HEK293 (cell line): ENCODE measurements around the gene ATP5PB.

Source experiments
- ZEB2 ChIP-seq: fragments of 450-650 bp; formaldehyde crosslinking; IDR thresholded peaks from 2 replicates; pipeline ENCODE4 v1.5.1; 2016; ENCODE audit warnings: missing biosample characterization, missing genetic modification characterization
- ZNF114 ChIP-seq: fragments of 450-650 bp; formaldehyde crosslinking; IDR thresholded peaks from 2 replicates; pipeline ENCODE4 v1.5.0; 2017; ENCODE audit warnings: missing biosample characterization, missing genetic modification characterization
- ZNF629 ChIP-seq: fragments of 450-650 bp; formaldehyde crosslinking; IDR thresholded peaks from 2 replicates; pipeline ENCODE4 v1.5.1; 2017; ENCODE audit warnings: missing biosample characterization, missing genetic modification characterization
- ZNF747 ChIP-seq: fragments of 450-650 bp; formaldehyde crosslinking; IDR thresholded peaks from 2 replicates; pipeline ENCODE4 v1.5.1; 2016; ENCODE audit warnings: missing biosample characterization, missing genetic modification characterization
- TF ChIP-seq, protein P1 (sequence below): fragments of 450-650 bp; formaldehyde crosslinking; IDR thresholded peaks from 2 replicates; pipeline ENCODE4 v1.5.1; 2016; ENCODE audit warnings: missing biosample characterization, missing genetic modification characterization

DNA sequence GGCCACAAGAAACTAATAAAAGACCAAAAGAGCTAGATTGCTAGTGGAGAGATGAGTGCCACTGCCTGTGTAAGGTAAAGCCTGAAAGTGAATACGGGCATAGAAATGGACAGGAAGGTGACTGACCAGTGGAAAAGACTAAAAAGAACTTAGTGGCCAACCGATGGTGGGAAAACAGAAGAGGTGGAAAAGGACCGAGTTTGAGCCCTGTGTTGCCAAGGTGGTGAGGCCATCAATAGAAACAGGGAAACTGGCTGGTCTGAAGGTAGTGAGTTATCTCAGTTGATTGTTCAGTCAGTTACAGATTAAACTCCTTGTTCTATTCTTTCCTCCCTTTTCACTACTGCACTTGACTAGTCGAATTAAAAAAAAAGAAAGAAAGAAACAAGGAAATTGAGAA is 2.7 kb upstream of the ATP5PB start:
- no peak for TF ChIP-seq ZNF114 (tag by site-specific recombination)
- no peak for TF ChIP-seq ZEB2 (tag by site-specific recombination)
- no peak for TF ChIP-seq ZNF747
- TF ChIP-seq, protein P1, sequence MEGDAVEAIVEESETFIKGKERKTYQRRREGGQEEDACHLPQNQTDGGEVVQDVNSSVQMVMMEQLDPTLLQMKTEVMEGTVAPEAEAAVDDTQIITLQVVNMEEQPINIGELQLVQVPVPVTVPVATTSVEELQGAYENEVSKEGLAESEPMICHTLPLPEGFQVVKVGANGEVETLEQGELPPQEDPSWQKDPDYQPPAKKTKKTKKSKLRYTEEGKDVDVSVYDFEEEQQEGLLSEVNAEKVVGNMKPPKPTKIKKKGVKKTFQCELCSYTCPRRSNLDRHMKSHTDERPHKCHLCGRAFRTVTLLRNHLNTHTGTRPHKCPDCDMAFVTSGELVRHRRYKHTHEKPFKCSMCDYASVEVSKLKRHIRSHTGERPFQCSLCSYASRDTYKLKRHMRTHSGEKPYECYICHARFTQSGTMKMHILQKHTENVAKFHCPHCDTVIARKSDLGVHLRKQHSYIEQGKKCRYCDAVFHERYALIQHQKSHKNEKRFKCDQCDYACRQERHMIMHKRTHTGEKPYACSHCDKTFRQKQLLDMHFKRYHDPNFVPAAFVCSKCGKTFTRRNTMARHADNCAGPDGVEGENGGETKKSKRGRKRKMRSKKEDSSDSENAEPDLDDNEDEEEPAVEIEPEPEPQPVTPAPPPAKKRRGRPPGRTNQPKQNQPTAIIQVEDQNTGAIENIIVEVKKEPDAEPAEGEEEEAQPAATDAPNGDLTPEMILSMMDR (tag by site-specific recombination): no peak
- TF ChIP-seq ZNF629: no peak
